ENCODE results near the gene TGFBI. TPM values are rescaled to one million over a fixed set of nuclear protein-coding genes. Genes with fewer than 3 reads are reported as not detected.

Gene TGFBI
- total and polyA plus RNA-seq, 4 donors = 66.1 to 245 (median 132) TPM

DNA sequence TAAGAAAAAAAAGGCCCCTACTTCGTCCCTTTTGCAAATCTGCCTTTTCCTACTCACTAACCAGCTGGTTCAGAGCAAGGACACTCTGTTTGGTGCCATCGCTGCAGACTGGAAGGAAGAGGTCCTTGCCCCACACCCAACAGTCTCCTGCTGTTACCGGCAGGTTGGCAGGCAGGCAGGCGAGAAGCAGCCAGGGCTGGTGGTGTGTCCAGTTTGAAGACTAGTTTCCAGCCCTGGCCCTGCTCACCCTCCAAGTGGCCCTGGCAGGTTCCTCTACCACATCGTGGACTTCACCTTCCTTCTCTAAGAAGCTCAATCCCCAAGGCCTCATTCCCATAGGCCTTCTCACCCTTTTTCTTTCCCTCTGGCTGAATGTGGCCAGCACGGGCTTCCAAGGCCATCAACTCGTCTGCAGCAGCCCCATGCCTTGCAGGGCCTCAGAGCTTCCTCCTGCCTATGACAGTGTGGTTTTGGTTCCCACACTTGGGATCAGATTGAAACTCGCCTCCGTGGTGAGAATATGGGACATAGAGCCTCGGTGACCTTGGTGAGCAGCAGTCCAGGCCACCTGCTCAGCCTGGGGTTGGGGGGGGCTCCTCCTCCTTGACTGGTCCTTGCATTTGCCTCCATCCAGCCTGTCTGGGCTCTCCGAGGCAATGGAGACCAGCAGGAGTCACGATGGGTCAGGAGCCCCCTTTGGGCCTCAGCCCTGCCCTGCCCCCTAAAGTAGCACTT lies 22.9 kb downstream of the TGFBI start:
- no peak overlapping the region for H3K27ac ChIP-seq (ENCODE audit: low read depth, low read length)
- no peaks in the 10 kb centered on the region for H3K9me3 ChIP-seq (ENCODE audit: control insufficient read depth, insufficient read depth, low read length)
- H3K4me1 ChIP-seq (ENCODE audit: control insufficient read depth, insufficient read depth, low read length) = peaks cover 8% of the 10 kb centered on the region
- no peaks in the 10 kb centered on the region for H3K27me3 ChIP-seq (ENCODE audit: control insufficient read depth, insufficient read depth, low read length)
- WGBS (ENCODE audit: insufficient coverage) = 97% methylated on average over 7 of the region's 12 CpGs
- H3K36me3 ChIP-seq (ENCODE audit: control insufficient read depth, insufficient read depth, low read length) = no peaks in the 10 kb centered on the region
- DNase-seq (ENCODE audit: low read depth in 4 of 6, low spot score in 6 of 6) = no peak
- H3K4me3 ChIP-seq (ENCODE audit: low read depth, low read length) = no peak overlapping the region

DNA sequence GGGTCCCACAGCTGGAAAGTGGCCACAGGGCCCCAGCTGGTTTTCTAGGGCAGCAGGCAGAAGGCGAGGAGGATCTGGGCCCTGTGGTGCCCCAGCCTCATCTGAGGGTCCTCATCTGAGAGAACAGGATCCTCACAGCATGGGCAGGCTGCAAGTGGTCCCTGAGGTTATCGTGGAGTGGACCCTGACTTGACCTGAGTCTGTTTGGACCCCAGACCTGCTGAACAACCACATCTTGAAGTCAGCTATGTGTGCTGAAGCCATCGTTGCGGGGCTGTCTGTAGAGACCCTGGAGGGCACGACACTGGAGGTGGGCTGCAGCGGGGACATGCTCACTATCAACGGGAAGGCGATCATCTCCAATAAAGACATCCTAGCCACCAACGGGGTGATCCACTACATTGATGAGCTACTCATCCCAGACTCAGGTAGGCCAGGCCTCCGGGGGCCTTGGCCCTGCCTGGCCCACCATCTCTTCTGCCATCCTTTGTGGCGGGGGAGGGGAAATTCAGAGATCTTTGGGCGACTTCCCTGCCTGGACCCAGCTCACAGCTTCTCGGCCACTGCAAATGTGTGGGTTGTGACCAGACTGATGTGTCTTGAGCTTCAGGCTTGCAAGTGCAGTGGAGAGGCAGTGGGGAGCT lies 24.0 kb downstream of the TGFBI start:
- Histone ChIP-seq H3K36me3 (ENCODE audit: control insufficient read depth, insufficient read depth, low read length) (no peaks in the 10 kb centered on the region), H3K4me1 (ENCODE audit: control insufficient read depth, insufficient read depth, low read length) (peaks cover 13% of the 10 kb centered on the region), H3K4me3 (ENCODE audit: low read depth, low read length) (no peak overlapping the region), H3K27me3 (ENCODE audit: control insufficient read depth, insufficient read depth, low read length) (no peaks in the 10 kb centered on the region), H3K9me3 (ENCODE audit: control insufficient read depth, insufficient read depth, low read length) (no peaks in the 10 kb centered on the region), H3K27ac (ENCODE audit: low read depth, low read length) (peak overlapping the region; percentile 61)
- no peak for DNase-seq (ENCODE audit: low read depth in 4 of 6, low spot score in 6 of 6)
- WGBS (ENCODE audit: insufficient coverage) = 95% methylated on average over 10 of the region's 13 CpGs

DNA sequence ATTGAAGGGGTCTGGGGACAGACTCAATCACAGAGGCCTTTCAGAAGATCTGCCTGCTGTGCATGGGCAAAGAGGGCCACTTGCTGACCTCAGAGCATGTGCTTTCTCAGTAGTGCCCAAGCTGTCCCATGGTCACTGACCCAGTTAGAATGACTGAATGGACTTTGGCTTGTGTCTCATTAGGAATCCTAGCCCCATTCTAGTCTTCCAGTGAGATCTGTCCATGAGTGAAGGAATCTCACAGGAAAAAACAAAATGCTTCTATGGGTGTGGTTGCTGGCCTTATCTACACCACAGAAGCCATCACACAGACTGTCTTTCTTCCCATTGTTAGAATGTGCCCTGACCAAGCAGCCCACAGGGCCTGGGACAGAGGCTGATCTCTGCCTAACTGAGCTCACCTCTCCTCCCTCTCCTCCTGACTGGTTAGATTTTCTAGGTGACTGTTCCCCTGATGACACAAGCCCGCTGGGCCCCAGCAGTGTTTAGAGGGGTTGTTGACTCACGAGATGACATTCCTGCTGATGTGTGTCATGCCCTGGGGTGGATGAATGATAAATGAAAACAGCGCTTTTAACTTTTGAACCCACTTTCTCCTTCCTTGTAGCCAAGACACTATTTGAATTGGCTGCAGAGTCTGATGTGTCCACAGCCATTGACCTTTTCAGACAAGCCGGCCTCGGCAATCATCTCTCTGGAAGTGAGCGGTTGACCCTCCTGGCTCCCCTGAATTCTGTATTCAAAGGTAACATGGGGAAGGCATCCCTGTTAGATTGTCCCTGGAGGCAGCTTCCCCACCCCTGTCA lies 24.8 kb downstream of the TGFBI start:
- Histone ChIP-seq H3K4me3 (ENCODE audit: low read depth, low read length) (no peak overlapping the region), H3K4me1 (ENCODE audit: control insufficient read depth, insufficient read depth, low read length) (peaks cover 17% of the 10 kb centered on the region), H3K9me3 (ENCODE audit: control insufficient read depth, insufficient read depth, low read length) (no peaks in the 10 kb centered on the region), H3K36me3 (ENCODE audit: control insufficient read depth, insufficient read depth, low read length) (no peaks in the 10 kb centered on the region), H3K27me3 (ENCODE audit: control insufficient read depth, insufficient read depth, low read length) (no peaks in the 10 kb centered on the region), H3K27ac (ENCODE audit: low read depth, low read length) (peak overlapping the region; percentile 61)
- WGBS (ENCODE audit: insufficient coverage) = 64% methylated on average over 4 of the region's 6 CpGs
- DNase-seq (ENCODE audit: low read depth in 4 of 6, low spot score in 6 of 6) = peak in 1 of 6 donors; percentile 61

DNA sequence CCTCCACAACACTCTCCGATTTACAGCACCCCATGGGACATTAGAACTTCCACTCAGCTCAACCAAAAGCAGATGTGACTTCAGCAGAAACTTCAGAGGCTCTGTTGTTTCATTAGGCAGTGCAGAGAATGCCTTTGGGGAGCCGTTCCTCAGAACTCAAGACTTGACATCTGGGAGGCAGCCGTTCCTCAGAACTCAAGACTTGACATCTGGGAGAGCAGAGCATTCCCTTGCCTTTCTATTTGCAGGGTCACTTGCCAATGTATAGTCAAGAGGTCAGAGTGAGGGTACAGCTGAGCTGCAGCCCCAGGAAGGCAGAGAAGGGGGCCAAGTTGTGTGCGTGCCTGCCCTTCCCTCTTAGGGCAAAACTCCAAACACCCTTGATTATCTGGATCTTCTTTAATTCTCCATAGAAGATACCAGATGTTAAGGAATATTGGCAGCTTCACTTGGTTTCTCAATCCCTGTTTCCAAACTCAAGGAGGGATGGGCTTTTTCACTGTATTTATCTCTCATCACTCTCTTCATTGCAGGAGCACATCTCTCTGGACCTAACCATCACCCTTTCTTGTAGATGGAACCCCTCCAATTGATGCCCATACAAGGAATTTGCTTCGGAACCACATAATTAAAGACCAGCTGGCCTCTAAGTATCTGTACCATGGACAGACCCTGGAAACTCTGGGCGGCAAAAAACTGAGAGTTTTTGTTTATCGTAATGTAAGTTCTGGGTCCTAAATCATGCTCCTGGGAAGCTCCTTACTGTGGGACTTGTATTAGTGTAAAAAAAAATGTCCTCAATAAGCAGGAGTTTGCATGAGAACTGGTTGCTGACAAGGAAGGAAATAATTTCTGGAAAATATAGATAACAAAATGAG lies 25.6 kb downstream of the TGFBI start:
- Histone ChIP-seq H3K4me3 (ENCODE audit: low read depth, low read length) (no peak overlapping the region), H3K36me3 (ENCODE audit: control insufficient read depth, insufficient read depth, low read length) (no peaks in the 10 kb centered on the region), H3K9me3 (ENCODE audit: control insufficient read depth, insufficient read depth, low read length) (no peaks in the 10 kb centered on the region), H3K4me1 (ENCODE audit: control insufficient read depth, insufficient read depth, low read length) (peaks cover 18% of the 10 kb centered on the region), H3K27me3 (ENCODE audit: control insufficient read depth, insufficient read depth, low read length) (no peaks in the 10 kb centered on the region), H3K27ac (ENCODE audit: low read depth, low read length) (peak overlapping the region; percentile 61)
- 81% methylated on average over 3 of the region's 7 CpGs for WGBS (ENCODE audit: insufficient coverage)
- DNase-seq (ENCODE audit: low read depth in 4 of 6, low spot score in 6 of 6) = peak in 1 of 6 donors; percentile 56

DNA sequence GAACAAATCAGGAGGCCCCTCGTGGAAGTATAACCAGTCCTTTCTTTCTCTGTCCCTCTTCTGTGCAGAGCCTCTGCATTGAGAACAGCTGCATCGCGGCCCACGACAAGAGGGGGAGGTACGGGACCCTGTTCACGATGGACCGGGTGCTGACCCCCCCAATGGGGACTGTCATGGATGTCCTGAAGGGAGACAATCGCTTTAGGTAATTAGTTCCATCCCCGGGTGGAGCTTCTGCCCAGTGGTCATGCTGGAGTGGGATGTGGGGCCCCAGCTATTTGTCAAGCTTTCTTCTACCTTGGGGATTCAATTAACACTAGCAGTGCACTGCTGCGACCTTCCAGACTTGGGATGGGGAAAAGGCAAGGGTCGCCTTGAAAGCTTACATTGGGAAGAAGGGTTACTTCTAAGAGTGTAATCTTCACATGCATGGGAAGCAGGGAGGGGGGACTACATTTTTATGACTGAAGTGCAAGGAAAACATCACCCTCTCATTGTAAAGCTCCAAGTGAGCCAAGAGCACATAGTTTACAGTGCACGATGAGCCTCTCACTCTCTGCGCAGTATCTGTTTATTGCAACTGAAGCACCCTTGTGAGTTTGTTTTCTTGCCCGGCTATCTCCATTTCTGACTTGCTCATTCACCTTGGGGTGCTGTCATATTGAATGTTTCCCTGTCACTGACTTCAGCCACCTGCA lies 27.0 kb downstream of the TGFBI start:
- Histone ChIP-seq H3K36me3 (ENCODE audit: control insufficient read depth, insufficient read depth, low read length) (no peaks in the 10 kb centered on the region), H3K4me1 (ENCODE audit: control insufficient read depth, insufficient read depth, low read length) (peaks cover 18% of the 10 kb centered on the region), H3K9me3 (ENCODE audit: control insufficient read depth, insufficient read depth, low read length) (no peaks in the 10 kb centered on the region), H3K27ac (ENCODE audit: low read depth, low read length) (peak overlapping the region; percentile 25), H3K27me3 (ENCODE audit: control insufficient read depth, insufficient read depth, low read length) (no peaks in the 10 kb centered on the region), H3K4me3 (ENCODE audit: low read depth, low read length) (no peak overlapping the region)
- 65% methylated on average over 10 of the region's 14 CpGs for WGBS (ENCODE audit: insufficient coverage)
- no peak for DNase-seq (ENCODE audit: low read depth in 4 of 6, low spot score in 6 of 6)

DNA sequence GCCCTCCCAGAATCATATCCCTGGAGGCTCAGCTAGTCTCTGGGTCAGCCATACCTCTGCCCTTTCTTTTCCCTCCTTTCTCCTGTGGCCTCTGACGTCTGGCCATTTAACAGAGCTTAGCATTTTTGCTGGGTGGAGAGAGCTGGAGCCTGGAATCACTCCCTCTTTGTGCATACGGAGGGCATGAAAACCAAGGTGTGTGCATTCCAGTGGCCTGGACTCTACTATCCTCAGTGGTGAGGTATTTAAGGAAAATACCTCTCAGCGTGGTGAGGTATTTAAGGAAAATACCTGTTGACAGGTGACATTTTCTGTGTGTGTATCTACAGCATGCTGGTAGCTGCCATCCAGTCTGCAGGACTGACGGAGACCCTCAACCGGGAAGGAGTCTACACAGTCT lies 27.5 kb downstream of the TGFBI start:
- Histone ChIP-seq H3K27me3 (ENCODE audit: control insufficient read depth, insufficient read depth, low read length) (no peaks in the 10 kb centered on the region), H3K36me3 (ENCODE audit: control insufficient read depth, insufficient read depth, low read length) (no peaks in the 10 kb centered on the region), H3K27ac (ENCODE audit: low read depth, low read length) (peak overlapping the region; percentile 81), H3K4me1 (ENCODE audit: control insufficient read depth, insufficient read depth, low read length) (peaks cover 18% of the 10 kb centered on the region), H3K9me3 (ENCODE audit: control insufficient read depth, insufficient read depth, low read length) (no peaks in the 10 kb centered on the region), H3K4me3 (ENCODE audit: low read depth, low read length) (no peak overlapping the region)
- DNase-seq (ENCODE audit: low read depth in 4 of 6, low spot score in 6 of 6) = no peak
- 90% methylated on average over 4 of the region's 5 CpGs for WGBS (ENCODE audit: insufficient coverage)

DNA sequence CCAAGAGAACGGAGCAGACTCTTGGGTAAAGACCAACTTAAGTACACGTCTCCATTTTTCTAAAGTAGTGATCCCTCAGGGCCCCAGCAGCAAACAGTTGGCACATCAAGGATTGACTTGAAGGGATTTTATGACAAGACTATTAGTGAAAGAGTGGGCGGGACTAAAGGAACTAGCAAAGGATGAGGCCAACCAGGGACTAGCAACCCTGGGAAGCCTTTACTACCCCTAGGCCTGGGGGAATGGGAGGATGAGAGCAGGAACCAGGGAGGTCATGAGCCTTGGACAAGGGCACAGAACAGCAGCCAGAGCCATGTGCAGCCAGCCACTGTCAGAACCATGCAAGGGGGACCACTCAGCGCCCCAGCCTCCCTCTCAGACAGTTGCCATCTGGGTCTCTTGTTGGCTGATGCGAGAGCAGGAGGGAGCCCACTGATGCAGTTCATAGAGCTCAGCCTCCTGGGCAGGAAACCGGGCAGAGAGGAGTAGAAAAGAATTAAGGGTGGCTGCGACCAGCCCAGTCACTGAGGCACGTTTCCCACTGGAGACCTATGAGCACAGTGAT lies 28.1 kb downstream of the TGFBI start:
- no peaks in the 10 kb centered on the region for H3K27me3 ChIP-seq (ENCODE audit: control insufficient read depth, insufficient read depth, low read length)
- H3K4me1 ChIP-seq (ENCODE audit: control insufficient read depth, insufficient read depth, low read length) = peaks cover 18% of the 10 kb centered on the region
- H3K36me3 ChIP-seq (ENCODE audit: control insufficient read depth, insufficient read depth, low read length) = peaks cover 2% of the 10 kb centered on the region
- H3K27ac ChIP-seq (ENCODE audit: low read depth, low read length) = peak overlapping the region; percentile 81
- no peak for DNase-seq (ENCODE audit: low read depth in 4 of 6, low spot score in 6 of 6)
- WGBS (ENCODE audit: insufficient coverage) = 95% methylated on average over 2 of the region's 8 CpGs
- no peak overlapping the region for H3K4me3 ChIP-seq (ENCODE audit: low read depth, low read length)
- no peaks in the 10 kb centered on the region for H3K9me3 ChIP-seq (ENCODE audit: control insufficient read depth, insufficient read depth, low read length)

DNA sequence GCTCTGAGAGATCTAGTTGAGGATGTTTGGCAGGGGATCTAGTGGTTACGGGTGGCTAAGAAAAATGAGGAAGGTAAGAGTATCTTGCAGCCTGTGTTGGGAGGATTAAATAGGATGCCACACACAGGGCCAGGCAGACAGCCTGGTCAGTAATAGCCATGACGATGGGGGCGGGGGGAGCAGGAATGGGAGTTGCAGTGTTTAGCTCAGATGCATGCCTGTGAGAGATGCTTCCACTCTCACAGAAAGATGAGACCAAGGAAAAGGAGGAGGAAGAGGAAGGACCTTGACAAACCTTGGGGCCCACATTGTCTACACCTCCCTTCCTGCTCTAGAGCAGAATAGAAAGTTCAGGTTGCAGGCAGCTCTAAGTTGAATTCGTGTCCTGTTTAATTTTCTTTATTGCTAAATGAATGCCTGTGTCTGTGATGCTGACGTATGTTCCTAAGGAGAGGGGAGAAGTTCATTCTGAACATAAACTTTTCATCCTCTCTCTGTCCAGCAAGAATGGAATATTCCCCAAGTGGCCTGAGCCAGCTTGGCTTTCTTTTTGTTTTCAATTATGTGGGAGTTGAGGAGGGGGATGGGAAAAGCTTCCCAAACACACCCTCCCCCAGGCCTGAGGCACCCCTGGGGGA lies 28.7 kb downstream of the TGFBI start:
- H3K36me3 ChIP-seq (ENCODE audit: control insufficient read depth, insufficient read depth, low read length) = peaks cover 2% of the 10 kb centered on the region
- H3K4me1 ChIP-seq (ENCODE audit: control insufficient read depth, insufficient read depth, low read length) = peaks cover 18% of the 10 kb centered on the region
- H3K27ac ChIP-seq (ENCODE audit: low read depth, low read length) = peak overlapping the region; percentile 81
- H3K9me3 ChIP-seq (ENCODE audit: control insufficient read depth, insufficient read depth, low read length) = no peaks in the 10 kb centered on the region
- peak in 1 of 6 donors; percentile 35 for DNase-seq (ENCODE audit: low read depth in 4 of 6, low spot score in 6 of 6)
- H3K27me3 ChIP-seq (ENCODE audit: control insufficient read depth, insufficient read depth, low read length) = no peaks in the 10 kb centered on the region
- H3K4me3 ChIP-seq (ENCODE audit: low read depth, low read length) = no peak overlapping the region
- WGBS (ENCODE audit: insufficient coverage) = 27% methylated on average over 3 of the region's 5 CpGs
